Neural crest cell (in vitro differentiated cells): Measurements from ENCODE around the gene DGCR2. TPM values are rescaled to one million over a fixed set of nuclear protein-coding genes. Genes with fewer than 3 reads are reported as not detected.

Source experiments
- DNase-seq: peaks from one replicate; pipeline ENCODE4 v3.0.0; 2021; ENCODE audit warnings: low read depth, mixed read lengths, low spot score
- H3K27ac Mint-ChIP-seq: one replicate; pipeline ENCODE4 v1.8.0; 2021; ENCODE audit warnings: mild to moderate bottlenecking, mixed read lengths; ENCODE audit not compliant: unreplicated experiment
- H3K27me3 Mint-ChIP-seq: 2 replicates; pipeline ENCODE4 v1.8.0; 2021; ENCODE audit warnings: low read depth, mild to moderate bottlenecking, mixed read lengths
- H3K36me3 Mint-ChIP-seq: 2 replicates; pipeline ENCODE4 v1.8.0; 2021; ENCODE audit warnings: low read depth, mild to moderate bottlenecking, mixed read lengths
- H3K4me1 Mint-ChIP-seq: 2 replicates; pipeline ENCODE4 v1.8.0; 2021; ENCODE audit warnings: mixed read lengths
- H3K4me3 Mint-ChIP-seq: one replicate; pipeline ENCODE4 v1.8.0; 2021; ENCODE audit warnings: mild to moderate bottlenecking, mixed read lengths
- H3K9me3 Mint-ChIP-seq: 2 replicates; pipeline ENCODE4 v1.8.0; 2021; ENCODE audit warnings: mixed read lengths
- CTCF ChIP-seq: fragments of 200-600 bp; sonication (generic); conservative IDR thresholded peaks from 2 replicates; pipeline ENCODE4 v1.5.0; 2021; ENCODE audit warnings: antibody characterized with exemption, mild to moderate bottlenecking
- total RNA-seq: library from RNA; stranded (reverse); gene quantifications from 2 replicates; pipeline ENCODE4 v1.2.1, GENCODE V29; 2021

The DGCR2 gene
- total RNA-seq, 1 donor from 2014 or later = 91.6 TPM

- H3K4me3 Mint-ChIP-seq = no peak overlapping the region
- peaks cover 4% of the 10 kb centered on the region for H3K36me3 Mint-ChIP-seq
- H3K27ac Mint-ChIP-seq = peak overlapping the region; percentile 67
- TF ChIP-seq CTCF = no peak
- H3K4me1 Mint-ChIP-seq = peaks cover 61% of the 10 kb centered on the region
- no peaks in the 10 kb centered on the region for H3K9me3 Mint-ChIP-seq
- no peak for DNase-seq
- no peaks in the 10 kb centered on the region for H3K27me3 Mint-ChIP-seq
Observed at GRCh38 chr22:19105456-19105855, 16.8 kb downstream of the DGCR2 start.

GRCh38 chr22:19103880-19104821 lies 18.1 kb downstream of the DGCR2 start:
- Mint-ChIP-seq H3K4me3 (no peak overlapping the region), H3K27ac (peak overlapping the region; percentile 35), H3K4me1 (peaks cover 49% of the 10 kb centered on the region), H3K36me3 (peaks cover 4% of the 10 kb centered on the region), H3K27me3 (no peaks in the 10 kb centered on the region), H3K9me3 (no peaks in the 10 kb centered on the region)
- TF ChIP-seq CTCF = no peak
- DNase-seq = no peak

GRCh38 chr22:19098157-19098556 lies 24.1 kb downstream of the DGCR2 start:
- Mint-ChIP-seq H3K27ac (peak overlapping the region; percentile 39), H3K4me3 (no peak overlapping the region), H3K4me1 (peaks cover 16% of the 10 kb centered on the region), H3K9me3 (no peaks in the 10 kb centered on the region), H3K36me3 (peaks cover 8% of the 10 kb centered on the region), H3K27me3 (no peaks in the 10 kb centered on the region)
- TF ChIP-seq CTCF = no peak
- DNase-seq = no peak

GRCh38 chr22:19097518-19097917 lies 24.7 kb downstream of the DGCR2 start:
- no peak for TF ChIP-seq CTCF
- Mint-ChIP-seq H3K4me3 (no peak overlapping the region), H3K9me3 (no peaks in the 10 kb centered on the region), H3K36me3 (peaks cover 8% of the 10 kb centered on the region), H3K27ac (peak overlapping the region; percentile 50), H3K27me3 (no peaks in the 10 kb centered on the region), H3K4me1 (peaks cover 12% of the 10 kb centered on the region)
- no peak for DNase-seq

GRCh38 chr22:19096555-19096954 lies 25.7 kb downstream of the DGCR2 start:
- Mint-ChIP-seq H3K27me3 (no peaks in the 10 kb centered on the region), H3K4me1 (peaks cover 8% of the 10 kb centered on the region), H3K27ac (no peak overlapping the region), H3K4me3 (no peak overlapping the region), H3K9me3 (no peaks in the 10 kb centered on the region), H3K36me3 (peaks cover 4% of the 10 kb centered on the region)
- DNase-seq = no peak
- TF ChIP-seq CTCF = no peak
